Left lung (tissue), 10 donors: ENCODE data around the gene SKIL. TPM values are rescaled to one million over a fixed set of nuclear protein-coding genes. Genes with fewer than 3 reads are reported as not detected.
"Not testable (repeated sequence)": the region's sequence is repeated elsewhere in the genome, so short reads cannot be mapped to it uniquely, and the experiment has no call there.

Source experiments
- ATAC-seq: fragments of 200-7000 bp; cut with Tn5 transposase; one replicate; pipeline ENCODE4 v1.9.1; 2020; ENCODE audit warnings: moderate library complexity
- DNase-seq, 4 donors: peaks; one replicate each; pipeline ENCODE4 v3.0.0-alpha.2; 2013 to 2020
- H3K27ac ChIP-seq, 2 donors: fragments of 200-600 bp; sonication (generic) in 1 of 2; one replicate each; pipeline versions ENCODE4 v1.5.0 to v1.8.0; 2020 to 2021
- H3K27me3 ChIP-seq, 2 donors: fragments of 200-600 bp; sonication (generic) in 1 of 2; one replicate each; pipeline versions ENCODE4 v1.5.0 to v1.8.0; 2020 to 2021
- H3K36me3 ChIP-seq, 2 donors: fragments of 200-600 bp; sonication (generic) in 1 of 2; one replicate each; pipeline versions ENCODE4 v1.5.0 to v1.8.0; 2020 to 2021
- H3K4me1 ChIP-seq, 2 donors: fragments of 200-600 bp; one replicate each; pipeline ENCODE4 v1.8.0; 2021
- H3K4me3 ChIP-seq, 2 donors: fragments of 200-600 bp; sonication (generic) in 1 of 2; one replicate each; pipeline versions ENCODE4 v1.5.0 to v1.8.0; 2020 to 2021; ENCODE audit warnings: mild to moderate bottlenecking in 1 of 2
- H3K9me3 ChIP-seq, 2 donors: fragments of 200-600 bp; sonication (generic) in 1 of 2; one replicate each; pipeline versions ENCODE4 v1.5.0 to v1.8.0; 2020 to 2021
- CTCF ChIP-seq, 2 donors: fragments of 200-600 bp; sonication (generic) in 1 of 2; IDR thresholded peaks; one replicate each; pipeline versions ENCODE4 v1.5.0 to v1.8.0; 2021; ENCODE audit warnings: antibody characterized with exemption in 2 of 2
- intact Hi-C, 2 donors: fragments of 100-400 bp; cut with DNase I; formaldehyde crosslinking; loops; one replicate each; pipeline versions ENCODE4 v1.11.2 to v1.14.2; 2022
- polyA plus RNA-seq, 6 donors: library from polyadenylated mRNA; unstranded; fragments of 120-200 nt; gene quantifications; one replicate each; pipeline ENCODE4 v1.2.1, GENCODE V29; 2013; ENCODE audit not compliant: insufficient read length in 6 of 6
- total RNA-seq, 2 donors: library from RNA; stranded (reverse); fragmentation: NEBNext Ultra II Directional; extraction: Animal tissue kit (Norgen Biotek cat#: 25700); gene quantifications; one replicate each; pipeline ENCODE4 v1.2.1, GENCODE V29; 2021
- donor health status: DM: no; HTN: yes; CAD: no.
- donor health status: DM: no; HTN: no; CAD: no.

Gene SKIL
- total and polyA plus RNA-seq, 8 donors = 49.7 to 109 (median 58.7) TPM

GRCh38 chr3:170330366-170330765, 27.1 kb upstream of the SKIL start:
- Histone ChIP-seq H3K27me3 (no peaks in the 10 kb centered on the region), H3K27ac (no peak overlapping the region), H3K36me3 (no peaks in the 10 kb centered on the region), H3K9me3 (peaks cover 0 to 9% of the 10 kb centered on the region in 2 donors), H3K4me1 (no peaks in the 10 kb centered on the region), H3K4me3 (no peak overlapping the region)
- TF ChIP-seq CTCF (IDR thresholded peaks at IDR 0.05) = no peak
- intact Hi-C loops = no loop called here
- no peak for DNase-seq
- peak; percentile 71 for ATAC-seq

GRCh38 chr3:170331143-170331542, 26.4 kb upstream of the SKIL start:
- Histone ChIP-seq H3K9me3 (peaks cover 0 to 9% of the 10 kb centered on the region in 2 donors), H3K4me3 (no peak overlapping the region), H3K27me3 (no peaks in the 10 kb centered on the region), H3K36me3 (no peaks in the 10 kb centered on the region), H3K4me1 (no peaks in the 10 kb centered on the region), H3K27ac (no peak overlapping the region)
- TF ChIP-seq CTCF (IDR thresholded peaks at IDR 0.05) = no peak
- ATAC-seq (peak; percentile 93), DNase-seq (peak in 2 of 4 donors; percentile 23 to 34)
- intact Hi-C loops = no loop called here

GRCh38 chr3:170337420-170337819, 20.1 kb upstream of the SKIL start:
- ATAC-seq (no peak), DNase-seq (no peak)
- Histone ChIP-seq H3K4me3 (no peak overlapping the region), H3K27me3 (no peaks in the 10 kb centered on the region), H3K4me1 (no peaks in the 10 kb centered on the region), H3K36me3 (no peaks in the 10 kb centered on the region), H3K27ac (no peak overlapping the region), H3K9me3 (peaks cover 0 to 17% of the 10 kb centered on the region in 2 donors)
- no peak for TF ChIP-seq CTCF (IDR thresholded peaks at IDR 0.05)
- intact Hi-C loops = no loop called here

GRCh38 chr3:170338690-170339340, 18.7 kb upstream of the SKIL start:
- TF ChIP-seq CTCF (IDR thresholded peaks at IDR 0.05) = no peak
- Histone ChIP-seq H3K36me3 (no peaks in the 10 kb centered on the region), H3K27me3 (no peaks in the 10 kb centered on the region), H3K4me1 (no peaks in the 10 kb centered on the region), H3K4me3 (no peak overlapping the region), H3K27ac (no peak overlapping the region), H3K9me3 (peaks cover 0 to 17% of the 10 kb centered on the region in 2 donors)
- intact Hi-C loops = no loop called here
- ATAC-seq (no peak), DNase-seq (no peak)

GRCh38 chr3:170342273-170342672, 15.2 kb upstream of the SKIL start:
- H3K9me3 ChIP-seq = peaks cover 0 to 17% of the 10 kb centered on the region in 2 donors
- DNase-seq, H3K4me3 ChIP-seq, ATAC-seq, H3K36me3 ChIP-seq, H3K4me1 ChIP-seq, H3K27ac ChIP-seq, H3K27me3 ChIP-seq, intact Hi-C loops: not testable (repeated sequence)

- DNase-seq, H3K4me1 ChIP-seq, H3K36me3 ChIP-seq, intact Hi-C loops, H3K9me3 ChIP-seq, H3K27ac ChIP-seq, H3K4me3 ChIP-seq, H3K27me3 ChIP-seq: not testable (repeated sequence)
- ATAC-seq = peak; percentile 44
Observed at GRCh38 chr3:170343859-170344258, 13.7 kb upstream of the SKIL start.
